Smooth muscle cell (in vitro differentiated cells): Measurements from ENCODE around the gene CBX4. TPM values are rescaled to one million over a fixed set of nuclear protein-coding genes. Genes with fewer than 3 reads are reported as not detected.

Experiments
- DNase-seq: peaks from one replicate; lab custom pipeline; 2025; ENCODE audit not compliant: unreplicated experiment; lab: John Stamatoyannopoulos, UW
- H2AFZ ChIP-seq: fragments of 200-600 bp; sonication (generic); 2 replicates; pipeline ENCODE4 v1.6.0; 2016; ENCODE audit warnings: antibody characterized with exemption, low read depth, mild to moderate bottlenecking
- H3F3A ChIP-seq: fragments of 200-600 bp; sonication (generic); 2 replicates; pipeline ENCODE4 v1.6.0; 2017; ENCODE audit warnings: antibody characterized with exemption, low read depth
- H3K27ac ChIP-seq: fragments of 200-600 bp; sonication (generic); 2 replicates; pipeline ENCODE4 v1.5.1; 2016; ENCODE audit warnings: low read depth, mild to moderate bottlenecking
- H3K27me3 ChIP-seq: fragments of 200-600 bp; sonication (generic); 2 replicates; pipeline ENCODE4 v1.6.1; 2016; ENCODE audit warnings: low read depth, mild to moderate bottlenecking
- H3K36me3 ChIP-seq: fragments of 200-600 bp; sonication (generic); 2 replicates; pipeline ENCODE4 v1.5.1; 2016; ENCODE audit warnings: low read depth
- H3K4me1 ChIP-seq: fragments of 200-600 bp; sonication (generic); 2 replicates; pipeline ENCODE4 v1.5.1; 2016; ENCODE audit warnings: low read depth
- H3K4me2 ChIP-seq: fragments of 200-600 bp; sonication (generic); 2 replicates; pipeline ENCODE4 v1.6.0; 2016; ENCODE audit warnings: mild to moderate bottlenecking
- H3K4me3 ChIP-seq: fragments of 200-600 bp; sonication (generic); 2 replicates; pipeline ENCODE4 v1.5.1; 2016; ENCODE audit warnings: mild to moderate bottlenecking
- H3K79me2 ChIP-seq: fragments of 200-600 bp; sonication (generic); 2 replicates; pipeline ENCODE4 v1.6.0; 2016; ENCODE audit warnings: low read depth, mild to moderate bottlenecking
- H3K9ac ChIP-seq: fragments of 200-600 bp; sonication (generic); 2 replicates; pipeline ENCODE4 v1.6.0; 2016; ENCODE audit warnings: low read depth
- H3K9me3 ChIP-seq: fragments of 200-600 bp; sonication (generic); replicated peaks from 2 replicates; pipeline ENCODE4 v1.5.1; 2016; ENCODE audit warnings: low read depth
- H4K20me1 ChIP-seq: fragments of 200-600 bp; sonication (generic); 2 replicates; pipeline ENCODE4 v1.6.0; 2016; ENCODE audit warnings: low read depth
- WGBS: methylation state at CpG from one replicate; pipeline ENCODE4 v1.1.7; 2016; ENCODE audit warnings: low lambda C conversion rate; 5-methylcytosine and 5-hydroxymethylcytosine counted together
- polyA plus RNA-seq: library from polyadenylated mRNA; unstranded; fragments of >200 nt; fragmentation: Nextera tagmentation; extraction: Ambion mirVana; gene quantifications from 2 replicates; pipeline ENCODE4 v1.2.1, GENCODE V29; 2016
- total RNA-seq: library from RNA; depleted of rRNA; stranded (reverse); fragments of >200 nt; gene quantifications from 2 replicates; pipeline ENCODE4 v1.2.3, GENCODE V29; 2014
- TF ChIP-seq, protein P1 (sequence below): fragments of 200-600 bp; sonication (generic); IDR thresholded peaks from 2 replicates; pipeline ENCODE4 v1.5.1; 2017; ENCODE audit warnings: borderline replicate concordance, mild to moderate bottlenecking, antibody characterized with exemption; ENCODE audit not compliant: insufficient read depth, poor library complexity, severe bottlenecking

Gene CBX4
- total and polyA plus RNA-seq, 2 experiments from 2014 or later, result 17.4 to 44.6 TPM

DNA sequence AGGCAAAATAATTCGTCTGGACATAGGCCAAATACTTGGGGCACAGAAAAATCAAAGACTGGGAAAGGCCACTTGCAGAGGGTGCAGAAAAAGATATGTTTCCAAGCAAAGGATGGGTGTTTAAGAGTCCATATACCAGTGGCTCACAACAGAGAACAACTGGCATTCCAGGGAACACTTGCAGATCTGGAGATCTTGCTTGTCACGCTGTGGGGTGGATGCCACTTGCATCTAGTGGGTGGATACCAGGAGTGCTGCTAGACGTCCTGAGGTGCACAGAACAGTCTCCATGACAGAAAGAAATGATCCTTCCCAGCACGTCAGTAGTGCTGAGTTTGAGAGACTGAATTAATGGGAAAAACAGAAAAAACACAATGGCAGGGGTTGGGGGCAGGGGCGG, 50.8 kb downstream of the CBX4 start:
- Histone ChIP-seq H3F3A (peaks cover 4% of the 10 kb centered on the region), H3K9me3 (no peaks in the 10 kb centered on the region), H3K4me3 (no peak overlapping the region), H3K27me3 (peaks cover 71% of the 10 kb centered on the region), H3K79me2 (no peaks in the 10 kb centered on the region), H3K27ac (no peak overlapping the region), H3K9ac (no peak overlapping the region), H3K4me2 (no peak overlapping the region), H4K20me1 (peaks cover 5% of the 10 kb centered on the region), H3K4me1 (peaks cover 33% of the 10 kb centered on the region), H3K36me3 (no peaks in the 10 kb centered on the region), H2AFZ (no peak overlapping the region)
- TF ChIP-seq, protein P1, sequence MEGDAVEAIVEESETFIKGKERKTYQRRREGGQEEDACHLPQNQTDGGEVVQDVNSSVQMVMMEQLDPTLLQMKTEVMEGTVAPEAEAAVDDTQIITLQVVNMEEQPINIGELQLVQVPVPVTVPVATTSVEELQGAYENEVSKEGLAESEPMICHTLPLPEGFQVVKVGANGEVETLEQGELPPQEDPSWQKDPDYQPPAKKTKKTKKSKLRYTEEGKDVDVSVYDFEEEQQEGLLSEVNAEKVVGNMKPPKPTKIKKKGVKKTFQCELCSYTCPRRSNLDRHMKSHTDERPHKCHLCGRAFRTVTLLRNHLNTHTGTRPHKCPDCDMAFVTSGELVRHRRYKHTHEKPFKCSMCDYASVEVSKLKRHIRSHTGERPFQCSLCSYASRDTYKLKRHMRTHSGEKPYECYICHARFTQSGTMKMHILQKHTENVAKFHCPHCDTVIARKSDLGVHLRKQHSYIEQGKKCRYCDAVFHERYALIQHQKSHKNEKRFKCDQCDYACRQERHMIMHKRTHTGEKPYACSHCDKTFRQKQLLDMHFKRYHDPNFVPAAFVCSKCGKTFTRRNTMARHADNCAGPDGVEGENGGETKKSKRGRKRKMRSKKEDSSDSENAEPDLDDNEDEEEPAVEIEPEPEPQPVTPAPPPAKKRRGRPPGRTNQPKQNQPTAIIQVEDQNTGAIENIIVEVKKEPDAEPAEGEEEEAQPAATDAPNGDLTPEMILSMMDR, result no peak
- no peak for DNase-seq
- 66% methylated on average over 5 of the region's 5 CpGs for WGBS

DNA sequence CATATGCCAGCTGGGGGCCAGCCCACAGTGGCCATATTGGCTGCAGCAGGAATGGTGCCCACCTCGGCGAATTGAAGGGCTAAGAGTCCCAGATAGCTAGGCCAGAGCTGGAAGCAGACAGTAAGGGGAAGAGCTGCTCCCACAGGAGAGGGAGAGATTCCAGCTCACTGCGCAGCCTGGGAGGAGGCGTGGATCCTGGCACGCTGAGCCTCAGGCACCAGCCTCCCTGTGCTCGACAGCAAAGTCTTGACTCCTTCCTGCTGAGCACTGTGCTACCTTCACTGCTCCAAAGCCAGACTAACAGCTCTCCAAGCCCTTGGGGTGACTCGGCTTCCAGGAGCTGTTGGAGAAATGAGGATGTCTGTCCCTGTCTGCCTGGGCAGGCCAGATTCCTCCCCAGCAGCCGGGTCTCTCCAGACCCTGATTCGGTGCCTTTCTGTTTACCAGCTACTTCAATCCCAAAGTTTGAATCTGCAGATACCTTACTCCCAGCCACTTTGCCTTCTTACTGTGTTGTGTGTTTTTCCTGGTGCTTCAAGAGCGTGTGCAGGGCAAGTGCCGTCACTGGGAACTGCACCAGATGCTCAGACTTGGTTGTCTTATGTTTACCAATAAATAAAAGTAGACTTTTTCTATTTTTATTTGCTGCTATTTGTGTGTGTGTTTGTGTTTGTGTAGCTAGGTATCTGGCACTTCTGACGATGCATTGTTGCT, 52.2 kb downstream of the CBX4 start:
- peaks cover 60% of the 10 kb centered on the region for H3K27me3 ChIP-seq
- no peak overlapping the region for H3K4me3 ChIP-seq
- 84% methylated on average over 12 of the region's 12 CpGs for WGBS

GRCh38 chr17:79785900-79786810, 53.1 kb downstream of the CBX4 start:
- no peak for DNase-seq

More for the DNA sequence above, 52.2 kb downstream of the CBX4 start:
- TF ChIP-seq, protein P1, result no peak
- H3K4me1 ChIP-seq, result peaks cover 19% of the 10 kb centered on the region
- no peak overlapping the region for H3K27ac ChIP-seq
- no peak overlapping the region for H3K9ac ChIP-seq
- no peak overlapping the region for H2AFZ ChIP-seq
- H3K79me2 ChIP-seq, result no peaks in the 10 kb centered on the region
- peaks cover 4% of the 10 kb centered on the region for H3F3A ChIP-seq
- H3K9me3 ChIP-seq, result no peaks in the 10 kb centered on the region
- H3K4me2 ChIP-seq, result no peak overlapping the region
- H3K36me3 ChIP-seq, result no peaks in the 10 kb centered on the region
- peaks cover 5% of the 10 kb centered on the region for H4K20me1 ChIP-seq
- no peak for DNase-seq

More at GRCh38 chr17:79785900-79786810, 53.1 kb downstream of the CBX4 start:
- 93% methylated on average over 15 of the region's 15 CpGs for WGBS
- no peaks in the 10 kb centered on the region for H3K9me3 ChIP-seq
- H3K9ac ChIP-seq, result no peak overlapping the region
- H2AFZ ChIP-seq, result no peak overlapping the region
- TF ChIP-seq, protein P1, result no peak
- no peak overlapping the region for H3K27ac ChIP-seq
- H4K20me1 ChIP-seq, result no peaks in the 10 kb centered on the region
- H3K4me2 ChIP-seq, result no peak overlapping the region
- H3K79me2 ChIP-seq, result no peaks in the 10 kb centered on the region
- H3K27me3 ChIP-seq, result peaks cover 50% of the 10 kb centered on the region
- peaks cover 10% of the 10 kb centered on the region for H3K4me1 ChIP-seq
- no peaks in the 10 kb centered on the region for H3F3A ChIP-seq
- H3K36me3 ChIP-seq, result no peaks in the 10 kb centered on the region
- H3K4me3 ChIP-seq, result no peak overlapping the region
